Thymus (tissue), 11 donors: Measurements from ENCODE around the gene TTC22. TPM values are rescaled to one million over a fixed set of nuclear protein-coding genes. Genes with fewer than 3 reads are reported as not detected.

Experiments used
- DNase-seq, 9 donors: peaks; one replicate each; pipeline ENCODE4 v3.0.0-alpha.2; 2013; ENCODE audit warnings: low spot score in 9 of 9, low read depth in 6 of 9, missing footprints in 1 of 9
- H3K27ac ChIP-seq, 2 donors: one replicate each; pipeline ENCODE4 v1.5.1; 2013; ENCODE audit warnings: control low read depth in 1 of 2, low read depth in 1 of 2, low read length in 1 of 2, mild to moderate bottlenecking in 1 of 2, moderate library complexity in 1 of 2
- H3K27me3 ChIP-seq, 2 donors: one replicate each; pipeline ENCODE4 v1.5.1; 2013; ENCODE audit warnings: low read length in 1 of 2; ENCODE audit not compliant: control insufficient read depth in 2 of 2, insufficient read depth in 1 of 2
- H3K36me3 ChIP-seq, 2 donors: one replicate each; pipeline ENCODE4 v1.5.1; 2013; ENCODE audit warnings: low read length in 1 of 2, mild to moderate bottlenecking in 1 of 2, moderate library complexity in 1 of 2; ENCODE audit not compliant: control insufficient read depth in 2 of 2, insufficient read depth in 2 of 2
- H3K4me1 ChIP-seq, 2 donors: one replicate each; pipeline ENCODE4 v1.5.1; 2013; ENCODE audit warnings: low read length in 2 of 2; ENCODE audit not compliant: control insufficient read depth in 2 of 2, insufficient read depth in 2 of 2
- H3K4me3 ChIP-seq, 2 donors: one replicate each; pipeline ENCODE4 v1.5.1; 2013; ENCODE audit warnings: low read length in 2 of 2, control low read depth in 1 of 2, mild to moderate bottlenecking in 1 of 2
- H3K9me3 ChIP-seq, 2 donors: one replicate each; pipeline ENCODE4 v1.5.1; 2013; ENCODE audit warnings: low read length in 1 of 2, mild to moderate bottlenecking in 1 of 2; ENCODE audit not compliant: control insufficient read depth in 2 of 2, insufficient read depth in 1 of 2
- WGBS: extraction: QIAGEN DNeasy Blood & Tissue Kit; methylation state at CpG from one replicate; pipeline ENCODE4 v1.1.7; 2013; 5-methylcytosine and 5-hydroxymethylcytosine counted together
- polyA plus RNA-seq: library from polyadenylated mRNA; stranded (reverse); fragments of 200-250 nt; gene quantifications from one replicate; pipeline ENCODE4 v1.2.3, GENCODE V29; 2013
- total RNA-seq: library from RNA; stranded (reverse); fragments of 120-200 nt; gene quantifications from one replicate; pipeline ENCODE4 v1.2.4, GENCODE V29; 2013
- donor health status: healthy.

TTC22 gene
- total and polyA plus RNA-seq, 2 donors, result 3.0 to 4.4 TPM

- no peaks in the 10 kb centered on the region for H3K27me3 ChIP-seq
- H3K36me3 ChIP-seq, result no peaks in the 10 kb centered on the region
- no peak for DNase-seq
- no peaks in the 10 kb centered on the region for H3K4me1 ChIP-seq
- H3K4me3 ChIP-seq, result no peak overlapping the region
- H3K9me3 ChIP-seq, result no peaks in the 10 kb centered on the region
- WGBS, result 97% methylated on average over 18 of the region's 18 CpGs
- no peak overlapping the region for H3K27ac ChIP-seq
Measured at GRCh38 chr1:54811739-54812655, 10.9 kb upstream of the TTC22 start.

- Histone ChIP-seq H3K4me1 (no peaks in the 10 kb centered on the region), H3K36me3 (no peaks in the 10 kb centered on the region), H3K9me3 (no peaks in the 10 kb centered on the region), H3K4me3 (no peak overlapping the region), H3K27ac (no peak overlapping the region), H3K27me3 (no peaks in the 10 kb centered on the region)
- no peak for DNase-seq
- WGBS, result 97% methylated on average over 5 of the region's 5 CpGs
Measured at GRCh38 chr1:54811066-54811465, 9.9 kb upstream of the TTC22 start.

GRCh38 chr1:54810153-54810942 is 9.2 kb upstream of the TTC22 start:
- Histone ChIP-seq H3K9me3 (no peaks in the 10 kb centered on the region), H3K4me1 (no peaks in the 10 kb centered on the region), H3K27me3 (no peaks in the 10 kb centered on the region), H3K27ac (no peak overlapping the region), H3K4me3 (no peak overlapping the region), H3K36me3 (no peaks in the 10 kb centered on the region)
- 49% methylated on average over 13 of the region's 13 CpGs for WGBS
- peak; percentile 21 to 70 (median 35) for DNase-seq

GRCh38 chr1:54809496-54810074 is 8.5 kb upstream of the TTC22 start:
- H3K36me3 ChIP-seq, result no peaks in the 10 kb centered on the region
- DNase-seq, result no peak
- H3K4me1 ChIP-seq, result no peaks in the 10 kb centered on the region
- no peaks in the 10 kb centered on the region for H3K27me3 ChIP-seq
- no peak overlapping the region for H3K4me3 ChIP-seq
- H3K9me3 ChIP-seq, result no peaks in the 10 kb centered on the region
- H3K27ac ChIP-seq, result no peak overlapping the region
- 65% methylated on average over 3 of the region's 3 CpGs for WGBS

- Histone ChIP-seq H3K4me3 (no peak overlapping the region), H3K36me3 (no peaks in the 10 kb centered on the region), H3K27me3 (peaks cover 0 to 4% of the 10 kb centered on the region in 2 donors), H3K4me1 (no peaks in the 10 kb centered on the region), H3K9me3 (no peaks in the 10 kb centered on the region), H3K27ac (no peak overlapping the region)
- 94% methylated on average over 12 of the region's 12 CpGs for WGBS
- no peak for DNase-seq
Measured at GRCh38 chr1:54808443-54809207, 7.5 kb upstream of the TTC22 start.

GRCh38 chr1:54807756-54808155 is 6.6 kb upstream of the TTC22 start:
- no peak overlapping the region for H3K27ac ChIP-seq
- H3K36me3 ChIP-seq, result no peaks in the 10 kb centered on the region
- H3K9me3 ChIP-seq, result no peaks in the 10 kb centered on the region
- DNase-seq, result no peak
- H3K27me3 ChIP-seq, result peaks cover 0 to 5% of the 10 kb centered on the region in 2 donors
- H3K4me3 ChIP-seq, result no peak overlapping the region
- 91% methylated on average over 7 of the region's 7 CpGs for WGBS
- no peaks in the 10 kb centered on the region for H3K4me1 ChIP-seq

- no peak for DNase-seq
- Histone ChIP-seq H3K9me3 (no peaks in the 10 kb centered on the region), H3K27me3 (peaks cover 0 to 5% of the 10 kb centered on the region in 2 donors), H3K27ac (no peak overlapping the region), H3K4me3 (no peak overlapping the region), H3K36me3 (no peaks in the 10 kb centered on the region), H3K4me1 (no peaks in the 10 kb centered on the region)
- 94% methylated on average over 11 of the region's 11 CpGs for WGBS
Measured at GRCh38 chr1:54806931-54807611, 5.9 kb upstream of the TTC22 start.

- H3K9me3 ChIP-seq, result no peaks in the 10 kb centered on the region
Measured at GRCh38 chr1:54805981-54806381, 4.9 kb upstream of the TTC22 start.

More at GRCh38 chr1:54805981-54806381, 4.9 kb upstream of the TTC22 start:
- Histone ChIP-seq H3K27ac (no peak overlapping the region), H3K4me3 (no peak overlapping the region), H3K36me3 (no peaks in the 10 kb centered on the region), H3K4me1 (peaks cover 0 to 8% of the 10 kb centered on the region in 2 donors), H3K27me3 (peaks cover 0 to 16% of the 10 kb centered on the region in 2 donors)
- 94% methylated on average over 35 of the region's 35 CpGs for WGBS
- DNase-seq, result no peak
